GM21825 (cell line): Measurements from ENCODE around the gene IP6K2.
A peak's percentile ranks its signal among the peaks of the same experiment; 100 is the strongest.

Source experiments
- ATAC-seq: cut with Tn5 transposase; IDR thresholded peaks from one replicate; pipeline ENCODE4 v1.9.1; 2021; ENCODE audit warnings: mild to moderate bottlenecking, moderate library complexity; ENCODE audit not compliant: unreplicated experiment

Gene IP6K2

DNA sequence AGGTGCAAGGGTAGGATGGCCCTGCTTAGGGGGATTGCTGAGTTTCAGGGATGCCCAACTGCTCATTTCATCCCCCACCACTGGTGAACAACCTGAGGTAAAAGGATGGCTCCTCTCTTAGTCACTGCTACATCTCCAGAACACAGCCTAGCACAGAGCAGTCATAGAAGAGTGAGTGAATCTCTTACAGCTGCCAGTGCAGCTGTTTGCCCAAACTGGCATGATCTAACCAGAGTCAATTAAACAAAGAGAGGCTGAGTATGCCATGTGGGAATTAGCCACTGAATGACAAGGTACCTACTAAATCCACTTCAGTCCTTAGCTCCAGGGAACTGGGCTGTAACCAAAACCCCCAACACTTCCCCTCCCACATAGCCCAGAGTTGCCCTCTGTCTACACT is 24.5 kb downstream of the IP6K2 start:
- no peak for ATAC-seq

- ATAC-seq: no peak
Observed at GRCh38 chr3:48690846-48691458, 26.1 kb downstream of the IP6K2 start.

- no peak for ATAC-seq
Observed at GRCh38 chr3:48689384-48689783, 27.6 kb downstream of the IP6K2 start.

DNA sequence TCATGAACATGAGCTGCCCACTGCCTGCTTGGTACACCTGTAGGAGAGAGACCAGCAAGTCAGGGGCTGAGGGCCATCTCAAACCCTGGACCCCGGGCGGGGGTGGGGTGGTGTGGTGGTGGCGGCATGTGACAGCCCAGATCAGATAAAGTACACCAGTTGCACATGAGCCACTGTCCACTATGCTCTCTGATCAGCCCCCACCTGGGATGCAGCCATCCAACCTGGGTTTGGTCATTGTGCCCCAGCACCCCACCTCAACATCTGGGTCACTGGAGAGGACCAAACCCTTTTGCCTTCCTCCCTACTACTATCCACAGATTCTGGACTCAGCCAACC is 28.3 kb downstream of the IP6K2 start:
- no peak for ATAC-seq

GRCh38 chr3:48688032-48688736 is 28.8 kb downstream of the IP6K2 start:
- ATAC-seq: no peak

DNA sequence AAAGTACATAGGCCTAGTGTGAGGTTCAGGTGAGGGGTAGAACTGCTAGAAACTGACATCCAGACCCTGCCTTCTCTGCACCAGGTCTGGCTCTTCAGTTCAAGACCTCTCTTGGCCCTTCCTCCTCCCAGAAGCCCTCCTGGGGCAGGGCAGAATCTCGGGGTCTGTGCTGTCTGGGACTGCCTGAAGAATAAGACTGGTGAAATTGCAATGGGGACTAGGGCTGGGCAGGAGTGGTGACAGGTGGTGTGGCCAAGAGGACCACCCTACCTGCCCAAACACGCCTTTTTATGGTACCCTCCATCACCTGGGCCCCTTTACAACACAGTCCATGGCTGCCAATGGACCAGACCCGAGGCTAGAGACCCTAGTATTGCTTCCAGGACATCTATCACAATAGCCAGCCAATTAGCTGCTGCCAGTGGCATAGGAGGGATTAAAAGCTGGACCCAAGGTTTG is 29.8 kb downstream of the IP6K2 start:
- no peak for ATAC-seq

DNA sequence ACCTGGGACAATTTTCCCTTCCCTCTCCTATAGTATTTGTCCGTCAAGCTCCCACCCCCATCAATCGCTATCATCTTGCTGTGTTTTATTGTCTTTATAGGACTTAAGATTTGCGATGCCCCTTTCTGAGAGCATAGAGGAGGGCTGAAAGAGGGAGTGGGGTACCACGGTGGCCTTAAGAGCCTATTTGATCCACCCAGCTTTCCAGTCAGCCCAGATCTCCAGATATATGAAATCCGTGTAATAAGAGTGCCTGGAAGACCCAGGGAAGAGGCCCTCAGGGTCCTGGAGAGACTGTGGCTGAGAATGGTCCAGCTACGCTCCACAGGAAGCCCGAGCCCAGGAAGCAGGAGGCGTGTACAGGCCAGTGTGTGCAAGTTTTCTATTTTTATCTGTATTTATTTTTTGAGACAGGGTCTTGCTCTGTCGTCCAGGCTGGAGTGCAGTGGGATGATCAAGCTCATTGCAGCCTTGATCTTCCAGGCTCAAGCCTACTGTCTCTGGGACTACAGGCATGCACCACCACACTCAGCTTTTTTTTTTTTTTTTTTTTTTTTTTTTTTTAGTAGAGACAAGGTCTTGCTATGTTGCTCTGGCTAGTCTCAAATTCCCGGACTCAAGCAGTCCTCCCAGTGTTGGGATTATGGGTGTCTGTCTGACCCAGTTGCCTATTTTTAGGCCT is 30.3 kb downstream of the IP6K2 start:
- no peak for ATAC-seq

GRCh38 chr3:48685603-48686511 is 31.2 kb downstream of the IP6K2 start, which contains the start of gene NCKIPSD:
TSS of gene NCKIPSD (minus strand) at chr3:48685915. CDS start at chr3:48685807, 108 bp downstream.
- ATAC-seq: peak; percentile 79

- no peak for ATAC-seq
Observed at GRCh38 chr3:48685293-48685602, 31.8 kb downstream of the IP6K2 start.

DNA sequence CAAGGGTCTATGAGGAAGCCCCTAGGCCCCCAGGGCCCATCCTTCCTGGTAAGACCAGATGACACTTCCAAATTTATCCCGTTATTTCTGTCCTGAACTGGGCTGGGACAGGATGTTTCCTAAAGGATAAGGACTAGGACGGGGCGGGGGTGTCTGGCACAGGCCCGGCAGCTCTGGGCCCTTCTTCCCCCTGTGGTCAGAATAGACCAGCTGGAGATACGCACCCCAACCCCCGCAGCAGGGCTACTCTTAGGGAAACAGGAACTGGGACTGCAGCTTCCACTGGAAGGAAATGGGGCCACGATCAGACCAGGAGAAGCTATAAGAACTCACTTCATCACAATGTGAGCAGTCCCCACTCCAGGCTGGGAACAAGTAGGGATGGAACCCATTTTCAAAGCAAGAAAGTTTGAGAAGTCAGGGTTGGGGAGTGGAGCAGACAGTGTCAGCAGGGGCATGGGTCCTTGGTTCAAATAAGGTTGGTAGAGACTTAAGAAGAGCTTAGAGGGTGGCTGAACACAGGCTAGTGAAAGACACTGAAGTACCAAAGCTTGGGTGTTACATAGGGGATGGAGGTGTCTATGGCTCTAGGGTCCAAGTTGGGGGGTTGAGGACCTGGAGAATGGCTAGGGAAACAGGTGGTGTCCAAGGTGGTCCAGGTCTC is 32.4 kb downstream of the IP6K2 start:
- ATAC-seq: no peak

DNA sequence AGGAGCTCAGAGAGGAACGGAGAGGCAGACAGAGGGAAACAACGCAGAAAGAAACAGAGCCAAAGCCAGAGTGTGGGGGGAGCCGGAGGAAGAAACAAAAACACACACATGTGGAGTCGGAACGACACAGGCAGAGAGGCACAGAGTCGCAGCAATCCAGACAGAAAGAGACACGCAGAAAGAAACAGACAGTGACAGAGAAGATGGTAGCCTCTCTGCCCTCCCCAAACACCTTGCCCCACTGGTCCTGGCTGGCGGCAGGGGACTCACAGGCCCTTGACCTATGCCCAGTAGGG is 33.0 kb downstream of the IP6K2 start:
- ATAC-seq: no peak

- ATAC-seq: no peak
Observed at GRCh38 chr3:48682786-48683185, 34.2 kb downstream of the IP6K2 start.

DNA sequence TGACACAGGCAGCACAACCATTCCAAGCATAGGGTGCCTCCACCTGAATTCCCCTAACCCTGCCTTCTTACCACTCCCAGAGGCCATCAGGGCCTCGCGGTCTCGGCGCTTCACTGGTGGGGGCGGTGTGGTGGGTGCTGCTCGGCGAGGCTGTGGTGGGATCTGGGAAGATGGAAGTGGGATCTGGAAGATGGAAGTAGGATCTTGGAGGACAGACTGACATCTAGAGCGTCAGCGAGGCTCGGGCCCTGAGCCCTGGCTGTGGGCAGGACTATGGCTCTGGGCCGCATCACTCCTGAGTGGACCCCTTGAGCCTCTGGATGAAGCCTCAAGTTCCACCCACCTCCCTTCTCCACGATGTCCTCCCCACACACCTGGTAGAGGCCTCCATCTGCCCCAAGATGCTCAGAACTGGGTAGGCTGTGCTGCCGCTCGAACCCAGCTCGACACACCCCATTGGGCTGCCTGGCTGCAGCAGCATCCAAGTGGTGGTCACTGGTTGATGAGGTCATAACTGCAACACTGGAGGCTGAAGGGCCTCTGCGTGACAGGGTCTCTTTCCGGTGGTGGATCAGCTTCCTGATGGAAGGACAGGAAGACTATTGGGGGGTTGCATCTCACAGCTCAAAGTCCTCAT is 34.9 kb downstream of the IP6K2 start:
- no peak for ATAC-seq

GRCh38 chr3:48681541-48681880 is 35.5 kb downstream of the IP6K2 start:
- ATAC-seq: no peak

GRCh38 chr3:48680811-48681540 is 36.0 kb downstream of the IP6K2 start:
- no peak for ATAC-seq

DNA sequence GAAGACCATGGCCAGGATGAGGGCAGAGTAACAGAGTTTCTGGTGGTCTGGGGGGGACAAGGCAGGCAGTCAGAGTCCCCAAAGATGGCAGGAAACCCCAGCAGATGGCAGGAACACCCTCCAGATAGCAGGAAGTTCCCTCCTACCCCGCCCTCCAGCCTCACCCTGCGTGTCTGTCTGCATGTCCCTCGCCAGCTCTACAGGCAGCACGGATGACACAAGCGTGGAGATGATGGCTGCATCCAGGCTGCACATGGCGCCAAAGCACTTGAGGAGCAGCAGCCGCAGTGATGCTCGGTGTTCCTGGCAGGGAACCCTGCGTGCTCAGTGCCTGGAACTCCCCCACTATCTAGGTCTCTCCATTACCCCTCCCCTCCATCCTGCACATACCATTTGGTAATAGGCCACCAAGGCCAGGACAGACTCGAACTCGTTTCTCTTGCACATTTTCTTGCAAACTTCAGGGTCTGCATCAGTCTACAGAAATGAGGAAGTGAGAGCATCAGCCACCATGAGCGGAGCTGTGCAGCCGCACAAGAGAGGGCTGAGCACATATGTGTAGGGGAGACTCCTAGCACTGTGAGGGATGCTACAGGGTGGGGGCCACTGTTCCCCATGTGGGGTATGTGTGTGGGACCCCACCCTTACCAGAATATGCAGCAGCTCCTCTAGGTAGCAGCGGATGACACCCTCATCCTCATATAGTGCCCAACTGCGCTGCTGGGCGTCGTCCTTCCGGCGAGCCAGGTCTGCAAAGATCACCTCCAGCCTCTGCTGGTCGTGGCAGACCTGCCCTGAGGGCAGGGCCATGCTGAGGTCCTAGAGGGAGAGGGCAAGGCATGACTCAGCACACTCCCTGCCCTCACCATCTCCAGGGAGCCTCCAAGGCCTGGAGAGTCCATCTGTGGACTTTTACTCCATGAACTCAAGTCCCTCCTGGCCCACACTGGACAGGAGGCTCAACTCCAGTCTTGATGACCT is 37.3 kb downstream of the IP6K2 start:
- ATAC-seq: no peak

DNA sequence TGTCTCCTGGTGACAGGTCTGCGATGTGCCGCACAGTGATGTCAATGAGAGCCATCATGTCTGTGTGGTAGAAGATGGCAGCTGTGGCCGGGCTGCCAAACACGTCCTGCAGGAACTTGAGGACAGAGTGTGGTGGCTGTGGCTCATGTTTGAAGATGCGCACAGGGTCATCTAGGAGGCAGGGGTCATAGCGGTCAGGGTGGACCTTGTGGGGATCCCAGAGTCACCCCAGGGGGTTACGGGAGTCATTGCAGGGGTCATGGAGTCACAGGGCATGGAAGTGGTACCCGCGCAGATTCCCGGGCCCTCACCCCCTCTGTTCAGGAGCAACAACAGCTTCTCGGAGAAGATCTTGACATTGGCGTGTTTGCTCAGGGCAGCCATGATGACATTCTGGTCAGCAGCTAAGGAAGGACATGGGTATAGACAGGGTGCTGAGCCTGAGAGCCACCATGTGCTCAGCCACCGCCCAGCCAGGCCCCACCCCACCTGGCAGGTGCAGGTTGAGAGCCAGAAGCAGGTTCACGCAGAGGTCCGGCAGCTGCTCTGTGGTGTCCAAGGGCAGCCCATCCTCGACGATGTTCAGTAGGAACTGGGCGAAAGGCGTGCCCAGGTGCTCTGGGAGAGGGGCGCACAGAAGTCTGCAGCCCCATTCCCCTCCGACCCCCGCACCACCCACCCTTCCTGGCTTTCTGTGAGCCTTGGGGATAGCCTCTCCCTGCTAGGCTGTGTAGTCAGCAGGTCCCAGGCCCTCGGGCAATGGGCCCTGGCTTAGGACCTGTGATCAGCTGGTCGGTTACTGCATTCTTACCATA is 38.2 kb downstream of the IP6K2 start:
- ATAC-seq: no peak

DNA sequence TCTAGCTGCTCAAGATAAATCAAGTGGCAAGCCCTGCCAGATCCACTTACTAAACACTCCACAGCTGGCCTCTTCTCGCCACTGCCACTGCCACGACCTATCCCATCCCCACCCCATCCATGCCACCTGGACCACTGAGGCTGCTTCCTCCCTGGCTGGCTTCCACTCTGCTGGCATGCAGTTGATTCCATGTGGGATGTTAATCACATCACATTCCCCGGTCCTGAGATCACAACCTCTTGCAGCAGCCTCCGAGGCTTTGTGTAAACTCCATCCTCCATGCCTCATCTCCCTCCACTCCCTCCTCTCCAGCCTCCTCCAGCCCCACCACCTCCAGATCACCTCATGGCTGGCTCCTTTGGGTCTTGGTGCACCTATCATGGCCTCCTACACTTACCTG is 39.0 kb downstream of the IP6K2 start:
- no peak for ATAC-seq
